ENCODE measurements around the gene CHDH.

Gene CHDH

GRCh38 chr3:53808496-53808895 lies 37.7 kb downstream of the CHDH start:
- DNase-seq (ENCODE audit: low spot score), result no peak

GRCh38 chr3:53807117-53807810 lies 39.0 kb downstream of the CHDH start:
- DNase-seq (ENCODE audit: low spot score), result no peak

- peak; percentile 58 for DNase-seq (ENCODE audit: low spot score)
Measured at GRCh38 chr3:53806182-53807116, 39.8 kb downstream of the CHDH start.

- no peak for DNase-seq (ENCODE audit: low spot score)
Measured at GRCh38 chr3:53805463-53806159, 40.6 kb downstream of the CHDH start.

GRCh38 chr3:53804697-53805462 lies 41.3 kb downstream of the CHDH start:
- DNase-seq (ENCODE audit: low spot score), result peak; percentile 55

- DNase-seq (ENCODE audit: low spot score), result no peak
Measured at GRCh38 chr3:53803816-53804695, 42.2 kb downstream of the CHDH start.

- DNase-seq (ENCODE audit: low spot score), result no peak
Measured at GRCh38 chr3:53803124-53803815, 42.9 kb downstream of the CHDH start.

GRCh38 chr3:53802256-53802880 lies 43.9 kb downstream of the CHDH start:
- DNase-seq (ENCODE audit: low spot score), result no peak

GRCh38 chr3:53801319-53801718 lies 44.9 kb downstream of the CHDH start:
- DNase-seq (ENCODE audit: low spot score), result no peak

- DNase-seq (ENCODE audit: low spot score), result no peak
Measured at GRCh38 chr3:53800041-53800906, 45.9 kb downstream of the CHDH start.

GRCh38 chr3:53799338-53799865 lies 46.8 kb downstream of the CHDH start:
- DNase-seq (ENCODE audit: low spot score), result no peak

- DNase-seq (ENCODE audit: low spot score), result no peak
Measured at GRCh38 chr3:53798144-53798543, 48.1 kb downstream of the CHDH start.

- DNase-seq (ENCODE audit: low spot score), result no peak
Measured at GRCh38 chr3:53795789-53796560, 50.2 kb downstream of the CHDH start.

GRCh38 chr3:53795176-53795575 lies 51.0 kb downstream of the CHDH start:
- DNase-seq (ENCODE audit: low spot score), result peak; percentile 1

GRCh38 chr3:53794597-53794996 lies 51.6 kb downstream of the CHDH start:
- DNase-seq (ENCODE audit: low spot score), result no peak

- no peak for DNase-seq (ENCODE audit: low spot score)
Measured at GRCh38 chr3:53792866-53793265, 53.4 kb downstream of the CHDH start.

- DNase-seq (ENCODE audit: low spot score), result no peak
Measured at GRCh38 chr3:53791317-53791716, 54.9 kb downstream of the CHDH start.

- no peak for DNase-seq (ENCODE audit: low spot score)
Measured at GRCh38 chr3:53790470-53790869, 55.7 kb downstream of the CHDH start.
